Lower lobe of right lung (tissue), 2 donors: ENCODE measurements around the gene FUZ. TPM values are rescaled to one million over a fixed set of nuclear protein-coding genes. Genes with fewer than 3 reads are reported as not detected.

Experiments used
- ATAC-seq, 2 donors: fragments of 200-7000 bp; cut with Tn5 transposase; one replicate each; pipeline ENCODE4 v1.9.1; 2020 to 2022; ENCODE audit warnings: mild to moderate bottlenecking in 2 of 2, moderate library complexity in 2 of 2
- DNase-seq: peaks from one replicate; pipeline ENCODE4 v3.0.0-alpha.2; 2020
- H3K27ac ChIP-seq: fragments of 200-600 bp; one replicate; pipeline ENCODE4 v1.8.0; 2022
- H3K27me3 ChIP-seq: fragments of 200-600 bp; one replicate; pipeline ENCODE4 v1.8.0; 2022; ENCODE audit warnings: low read depth
- H3K36me3 ChIP-seq: fragments of 200-600 bp; one replicate; pipeline ENCODE4 v1.8.0; 2022; ENCODE audit warnings: mild to moderate bottlenecking
- H3K4me1 ChIP-seq: fragments of 200-600 bp; one replicate; pipeline ENCODE4 v1.8.0; 2022
- H3K4me3 ChIP-seq: fragments of 200-600 bp; one replicate; pipeline ENCODE4 v1.8.0; 2022; ENCODE audit warnings: mild to moderate bottlenecking
- H3K9me3 ChIP-seq: fragments of 200-600 bp; one replicate; pipeline ENCODE4 v1.8.0; 2022
- intact Hi-C: fragments of 100-400 bp; cut with DNase I; formaldehyde crosslinking; loops from one replicate; pipeline ENCODE4 v1.11.0; 2022
- total RNA-seq: library from RNA; stranded (reverse); fragmentation: NEBNext Ultra II Directional; extraction: Animal tissue kit (Norgen Biotek cat#: 25700); gene quantifications from one replicate; pipeline ENCODE4 v1.2.1, GENCODE V29; 2021
- TF ChIP-seq, protein P1 (sequence below): fragments of 200-600 bp; IDR thresholded peaks from one replicate; pipeline ENCODE4 v1.8.0; 2022; ENCODE audit warnings: antibody characterized with exemption, mild to moderate bottlenecking
- donor health status: DM: no; HTN: yes; CAD: no; lungs with severe emphysema.

Gene FUZ
- total RNA-seq, 1 donor from 2014 or later, result 24.0 TPM

- intact Hi-C loops, result no loop called here
- no peaks in the 10 kb centered on the region for H3K4me1 ChIP-seq
- H3K36me3 ChIP-seq, result peaks cover 100% of the 10 kb centered on the region
- no peaks in the 10 kb centered on the region for H3K27me3 ChIP-seq
- DNase-seq (no peak), ATAC-seq (no peak)
- no peaks in the 10 kb centered on the region for H3K9me3 ChIP-seq
- H3K27ac ChIP-seq, result no peak overlapping the region
- no peak overlapping the region for H3K4me3 ChIP-seq
- TF ChIP-seq, protein P1, sequence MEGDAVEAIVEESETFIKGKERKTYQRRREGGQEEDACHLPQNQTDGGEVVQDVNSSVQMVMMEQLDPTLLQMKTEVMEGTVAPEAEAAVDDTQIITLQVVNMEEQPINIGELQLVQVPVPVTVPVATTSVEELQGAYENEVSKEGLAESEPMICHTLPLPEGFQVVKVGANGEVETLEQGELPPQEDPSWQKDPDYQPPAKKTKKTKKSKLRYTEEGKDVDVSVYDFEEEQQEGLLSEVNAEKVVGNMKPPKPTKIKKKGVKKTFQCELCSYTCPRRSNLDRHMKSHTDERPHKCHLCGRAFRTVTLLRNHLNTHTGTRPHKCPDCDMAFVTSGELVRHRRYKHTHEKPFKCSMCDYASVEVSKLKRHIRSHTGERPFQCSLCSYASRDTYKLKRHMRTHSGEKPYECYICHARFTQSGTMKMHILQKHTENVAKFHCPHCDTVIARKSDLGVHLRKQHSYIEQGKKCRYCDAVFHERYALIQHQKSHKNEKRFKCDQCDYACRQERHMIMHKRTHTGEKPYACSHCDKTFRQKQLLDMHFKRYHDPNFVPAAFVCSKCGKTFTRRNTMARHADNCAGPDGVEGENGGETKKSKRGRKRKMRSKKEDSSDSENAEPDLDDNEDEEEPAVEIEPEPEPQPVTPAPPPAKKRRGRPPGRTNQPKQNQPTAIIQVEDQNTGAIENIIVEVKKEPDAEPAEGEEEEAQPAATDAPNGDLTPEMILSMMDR, result no peak
Measured at GRCh38 chr19:49833599-49833998, 20.5 kb upstream of the FUZ start.

DNA sequence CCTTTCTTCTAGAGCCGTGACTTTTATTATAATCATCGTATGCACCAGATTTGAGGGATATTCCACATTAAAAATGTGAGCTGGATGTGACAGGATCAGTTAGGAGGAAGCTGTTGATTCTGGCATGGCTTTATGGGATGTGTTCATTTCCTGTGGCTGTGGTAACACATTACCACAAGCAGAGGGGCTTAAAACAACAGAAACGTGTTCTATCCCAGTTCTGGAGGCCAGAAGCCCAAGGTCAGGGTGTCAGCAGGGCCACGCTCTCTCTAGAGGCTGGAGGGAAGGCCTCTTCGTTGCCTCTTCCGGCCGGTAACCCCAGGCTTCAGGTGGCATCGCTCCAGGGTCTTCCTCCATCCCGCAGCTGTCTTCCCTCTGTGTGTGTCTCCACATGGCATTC lies 19.5 kb upstream of the FUZ start:
- Histone ChIP-seq H3K4me1 (no peaks in the 10 kb centered on the region), H3K4me3 (no peak overlapping the region), H3K9me3 (no peaks in the 10 kb centered on the region), H3K27me3 (no peaks in the 10 kb centered on the region), H3K27ac (no peak overlapping the region), H3K36me3 (peaks cover 100% of the 10 kb centered on the region)
- no peak for DNase-seq
- TF ChIP-seq, protein P1, result no peak
- no peak for ATAC-seq
- intact Hi-C loops, result no loop called here

- TF ChIP-seq, protein P1, result no peak
- Histone ChIP-seq H3K36me3 (peaks cover 99% of the 10 kb centered on the region), H3K9me3 (no peaks in the 10 kb centered on the region), H3K4me3 (no peak overlapping the region), H3K4me1 (no peaks in the 10 kb centered on the region), H3K27ac (no peak overlapping the region), H3K27me3 (no peaks in the 10 kb centered on the region)
- DNase-seq (no peak), ATAC-seq (no peak)
- intact Hi-C loops, result no loop called here
Measured at GRCh38 chr19:49831592-49831991, 18.5 kb upstream of the FUZ start.

DNA sequence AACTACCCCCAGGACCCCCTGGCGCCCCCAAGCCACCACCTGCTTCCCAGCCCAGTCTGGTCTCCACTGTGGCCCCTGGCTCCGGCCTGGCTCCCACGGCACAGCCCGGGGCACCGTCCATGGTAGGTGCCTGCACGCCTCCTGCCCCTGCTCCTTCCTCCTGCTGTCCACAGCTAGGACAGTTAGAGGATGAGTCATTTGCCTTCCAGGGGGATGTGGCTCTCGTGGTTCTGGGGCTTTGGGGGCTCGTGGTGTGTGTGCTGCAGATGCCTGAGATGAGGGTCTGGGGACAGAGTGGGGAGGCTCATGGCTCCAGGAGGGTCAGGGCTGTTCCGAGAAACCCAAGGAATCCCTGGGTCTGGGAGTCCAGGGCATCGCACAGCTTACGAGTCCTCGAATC lies 17.7 kb upstream of the FUZ start:
- ATAC-seq (no peak), DNase-seq (no peak)
- Histone ChIP-seq H3K4me1 (no peaks in the 10 kb centered on the region), H3K27me3 (no peaks in the 10 kb centered on the region), H3K36me3 (peaks cover 91% of the 10 kb centered on the region), H3K27ac (no peak overlapping the region), H3K9me3 (no peaks in the 10 kb centered on the region), H3K4me3 (no peak overlapping the region)
- intact Hi-C loops, result no loop called here
- TF ChIP-seq, protein P1, result no peak

DNA sequence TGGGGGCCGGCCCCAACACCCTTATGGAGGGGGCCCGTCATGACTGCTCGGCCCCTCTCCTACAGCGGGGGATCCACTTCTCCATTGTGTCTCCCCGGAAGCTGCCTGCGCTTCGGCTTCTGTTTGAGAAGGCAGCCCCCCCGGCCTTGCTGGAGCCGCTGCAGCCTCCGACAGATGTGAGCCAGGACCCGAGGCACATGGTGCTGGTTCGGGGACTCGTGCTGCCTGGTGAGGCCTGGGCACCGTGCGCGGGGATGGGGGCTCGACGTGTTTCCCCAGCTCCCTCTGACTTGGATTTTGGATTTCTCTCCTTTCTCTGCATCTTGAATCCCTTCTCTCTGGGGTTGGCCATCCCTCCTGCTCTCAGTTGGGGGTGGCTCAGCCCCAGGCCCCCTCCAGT lies 16.6 kb upstream of the FUZ start:
- Histone ChIP-seq H3K36me3 (peaks cover 80% of the 10 kb centered on the region), H3K27me3 (no peaks in the 10 kb centered on the region), H3K27ac (no peak overlapping the region), H3K4me3 (no peak overlapping the region), H3K4me1 (no peaks in the 10 kb centered on the region), H3K9me3 (no peaks in the 10 kb centered on the region)
- TF ChIP-seq, protein P1, result no peak
- intact Hi-C loops, result no loop called here
- DNase-seq, result no peak
- no peak for ATAC-seq

GRCh38 chr19:49829200-49829599 lies 16.1 kb upstream of the FUZ start:
- Histone ChIP-seq H3K36me3 (peaks cover 79% of the 10 kb centered on the region), H3K27ac (no peak overlapping the region), H3K4me1 (no peaks in the 10 kb centered on the region), H3K27me3 (no peaks in the 10 kb centered on the region), H3K9me3 (no peaks in the 10 kb centered on the region), H3K4me3 (no peak overlapping the region)
- intact Hi-C loops, result no loop called here
- TF ChIP-seq, protein P1, result no peak
- no peak for ATAC-seq
- no peak for DNase-seq
